GM10847 (cell line): ENCODE measurements around the gene PDE4B.

ENCODE experiments used
- POLR2A ChIP-seq: IDR thresholded peaks from 2 replicates; pipeline ENCODE4 v1.6.1; 2011; ENCODE audit not compliant: insufficient read length; ENCODE audit errors: extremely low read depth

Gene PDE4B

DNA sequence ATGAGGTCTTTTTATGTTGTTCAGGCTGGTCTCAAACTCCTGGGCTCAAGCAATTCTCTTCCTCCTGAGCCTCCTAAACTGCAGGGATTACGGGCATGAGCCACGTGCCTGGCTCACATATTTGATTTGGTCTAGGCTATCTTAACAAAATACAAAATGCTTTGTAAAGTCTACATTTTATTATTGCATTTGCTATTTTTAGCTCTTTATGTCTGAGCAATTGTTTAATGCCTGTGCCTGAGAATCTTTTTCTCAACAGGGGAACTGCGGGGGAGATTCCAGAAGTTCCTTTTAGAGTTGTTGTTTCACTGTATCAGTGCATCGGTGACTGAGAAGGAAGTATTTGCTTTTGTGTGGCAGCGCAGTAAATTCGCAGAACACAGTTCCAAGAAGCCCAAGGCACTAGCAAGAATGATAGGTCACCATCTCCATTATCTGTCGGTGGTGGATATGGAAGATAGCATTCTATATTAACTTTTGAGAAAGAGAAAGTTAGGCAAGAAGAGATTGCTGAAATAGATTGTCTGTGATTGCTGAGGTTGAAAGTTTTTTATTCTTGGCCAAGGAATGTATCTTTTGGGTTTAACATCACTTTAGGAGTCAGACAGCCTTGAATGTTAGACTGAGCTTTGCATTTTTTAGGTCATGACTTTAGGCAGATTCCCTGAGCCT is 167.3 kb downstream of the PDE4B start:
- no peak for TF ChIP-seq POLR2A

DNA sequence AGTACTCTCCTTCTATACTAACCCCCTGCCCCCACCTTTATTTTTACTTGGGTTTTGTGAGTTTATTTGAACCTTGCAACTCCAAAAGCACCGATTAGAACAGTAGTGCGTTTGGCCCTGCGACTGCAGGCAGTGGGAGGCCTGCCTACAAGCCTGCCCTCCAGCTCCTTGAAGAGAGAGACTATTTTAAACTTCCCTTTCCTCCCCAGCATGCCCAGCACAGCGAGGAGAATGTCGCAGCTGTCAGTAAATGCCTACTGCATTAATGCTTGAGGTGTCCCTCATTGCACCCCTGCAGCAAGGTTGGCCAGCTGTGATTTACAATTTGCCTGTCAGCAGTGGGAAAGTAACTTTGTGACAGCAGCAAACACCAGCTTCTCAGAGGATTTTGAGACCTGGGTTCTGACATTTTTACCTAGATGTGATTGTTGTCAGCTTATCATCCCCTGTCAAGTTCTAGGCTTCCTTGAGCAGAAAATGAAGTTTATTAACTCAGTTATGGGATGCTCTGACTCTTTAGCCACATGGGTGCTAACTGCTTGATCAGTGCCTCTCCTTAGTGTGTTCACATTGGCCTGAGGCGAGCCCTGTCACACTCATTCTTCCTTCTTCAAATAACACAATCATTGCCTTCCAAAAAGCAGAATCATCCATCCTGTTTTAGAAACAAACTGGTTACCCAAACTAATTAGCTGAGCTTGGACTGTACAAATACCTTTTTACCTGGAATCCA is 170.6 kb downstream of the PDE4B start:
- no peak for TF ChIP-seq POLR2A

DNA sequence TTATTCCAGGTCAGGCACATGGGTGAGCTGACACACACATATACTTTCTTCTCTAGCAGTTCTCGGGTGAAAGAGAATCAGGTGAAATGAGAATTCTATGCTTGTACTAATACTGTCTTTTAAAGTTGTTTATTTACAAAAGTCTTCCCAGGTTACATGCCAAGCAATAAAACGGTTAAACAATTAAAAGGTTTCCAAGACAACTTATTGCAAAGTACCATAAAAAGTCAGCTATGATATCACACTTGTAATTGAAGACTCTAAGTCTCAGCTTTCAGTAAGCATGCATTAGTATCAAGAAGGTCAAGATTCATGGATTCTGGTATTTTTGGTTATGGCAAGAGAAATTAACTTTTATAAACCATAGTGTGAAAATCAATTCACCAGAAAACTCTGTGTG is 171.4 kb downstream of the PDE4B start:
- TF ChIP-seq POLR2A = no peak

DNA sequence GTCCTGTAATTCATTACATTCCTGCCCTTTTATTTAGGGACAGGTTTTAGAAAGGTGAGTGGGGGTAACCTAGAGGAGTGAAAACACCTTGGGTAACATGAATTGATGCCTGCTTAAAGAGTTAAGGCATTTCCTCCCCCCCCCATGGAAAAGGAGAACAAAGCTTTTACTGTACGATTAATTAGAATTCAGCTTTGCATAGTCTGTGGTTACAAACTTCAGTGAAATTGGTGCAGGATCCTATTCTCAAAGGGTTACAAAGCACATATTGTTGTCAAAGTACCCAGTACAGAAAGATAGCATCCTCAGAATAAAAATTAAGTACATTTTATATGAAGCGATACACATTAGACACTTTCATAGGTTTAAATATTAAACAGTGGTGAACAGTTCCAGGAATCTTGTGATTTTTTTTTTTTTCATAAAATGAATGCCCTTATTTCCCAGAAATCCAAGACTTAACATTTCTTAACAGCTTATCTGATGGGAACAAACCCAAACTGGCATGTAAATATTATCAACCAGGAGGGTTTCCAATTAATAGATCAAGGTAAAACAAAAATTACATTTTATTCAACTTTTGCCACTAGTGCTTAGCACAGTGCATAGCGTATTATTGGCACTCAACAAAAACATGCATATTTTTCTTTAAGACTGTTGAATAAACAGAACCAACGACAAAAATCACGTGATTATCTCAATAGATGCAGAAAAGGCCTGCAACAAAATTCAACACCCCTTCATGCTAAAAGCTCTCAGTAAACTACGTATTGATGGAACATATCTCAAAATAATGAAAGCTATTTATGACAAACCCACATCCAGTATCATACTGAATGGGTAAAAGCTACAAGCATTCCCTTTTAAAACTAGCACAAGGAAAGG is 172.7 kb downstream of the PDE4B start:
- no peak for TF ChIP-seq POLR2A

DNA sequence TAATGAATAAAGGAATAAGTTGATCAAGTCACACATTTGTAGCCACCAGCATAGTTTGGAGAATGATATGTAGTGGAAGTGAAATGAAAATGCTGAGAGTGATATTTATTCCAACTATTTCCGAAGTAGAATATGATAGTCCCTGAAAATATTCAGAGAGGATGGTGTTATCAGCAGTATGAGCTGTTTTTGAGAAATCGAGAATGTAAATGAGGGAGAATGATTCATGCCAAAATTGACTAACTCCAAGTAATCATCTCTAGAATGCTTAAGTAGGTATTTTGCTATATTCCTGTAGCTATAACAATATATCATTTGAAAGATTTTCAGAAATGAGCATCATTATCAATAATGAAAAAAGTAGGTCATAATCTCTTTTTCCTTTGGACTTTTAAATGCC is 178.9 kb downstream of the PDE4B start:
- no peak for TF ChIP-seq POLR2A

DNA sequence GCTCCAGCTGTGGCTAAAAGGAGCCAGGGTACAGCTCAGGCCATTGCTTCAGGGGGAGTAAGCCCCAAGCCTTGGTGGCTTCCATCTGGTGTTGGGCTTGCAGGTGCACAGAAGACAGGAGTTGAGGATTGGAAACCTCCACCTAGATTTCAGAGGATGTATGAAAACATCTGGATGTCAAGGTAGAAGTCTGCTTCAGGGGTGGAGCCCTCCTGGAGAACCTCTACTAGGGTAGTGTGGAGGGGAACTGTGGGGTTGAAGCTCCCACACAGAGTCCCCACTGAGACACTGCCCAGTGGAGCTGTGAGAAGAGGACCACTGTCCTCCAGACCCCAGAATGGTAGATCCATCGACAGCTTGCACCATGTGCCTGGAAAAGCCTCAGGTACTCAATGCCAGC is 183.0 kb downstream of the PDE4B start:
- no peak for TF ChIP-seq POLR2A

DNA sequence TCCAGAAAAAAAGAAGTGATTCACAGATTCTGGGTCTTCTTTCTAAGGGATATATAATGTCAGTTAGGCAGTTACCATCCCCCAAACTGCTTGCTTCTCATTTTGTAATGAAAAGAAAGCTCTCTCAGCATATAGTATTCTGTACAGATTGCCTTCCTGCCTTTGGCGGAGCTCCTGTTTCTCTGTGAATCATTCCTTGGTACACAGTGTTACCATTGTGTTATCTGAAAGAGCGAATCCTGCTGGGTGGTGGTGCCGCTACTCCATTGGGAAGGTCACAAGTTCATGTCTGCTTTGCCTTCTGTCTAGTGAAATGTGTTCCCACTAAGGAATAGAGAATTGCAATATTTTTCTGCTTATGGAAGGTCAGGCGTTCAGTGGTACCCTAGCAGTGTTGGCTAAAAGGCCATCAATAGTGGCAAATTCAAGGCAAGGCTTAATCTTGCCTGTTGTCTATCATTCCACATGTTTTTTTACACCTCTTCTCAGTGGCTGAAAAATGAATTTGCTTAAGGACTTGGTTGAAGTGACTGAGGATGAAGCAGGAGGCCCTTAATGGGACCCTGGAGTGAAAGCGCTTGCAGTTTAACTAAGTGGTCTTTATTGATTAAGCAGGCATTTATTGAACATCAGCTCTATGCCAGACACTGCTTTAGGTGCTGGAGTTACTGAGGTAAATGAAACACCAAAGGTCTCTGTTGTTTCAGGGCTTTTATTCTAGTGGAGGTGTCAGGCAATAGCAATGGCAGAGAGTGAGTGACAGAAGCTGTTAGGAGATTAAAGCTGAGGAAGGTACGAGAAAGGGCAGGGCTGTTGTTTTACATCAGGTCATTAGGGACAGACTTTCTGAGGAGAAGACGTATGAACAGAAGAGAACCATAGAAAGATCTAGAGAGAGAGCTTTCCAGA is 186.7 kb downstream of the PDE4B start:
- TF ChIP-seq POLR2A = no peak

DNA sequence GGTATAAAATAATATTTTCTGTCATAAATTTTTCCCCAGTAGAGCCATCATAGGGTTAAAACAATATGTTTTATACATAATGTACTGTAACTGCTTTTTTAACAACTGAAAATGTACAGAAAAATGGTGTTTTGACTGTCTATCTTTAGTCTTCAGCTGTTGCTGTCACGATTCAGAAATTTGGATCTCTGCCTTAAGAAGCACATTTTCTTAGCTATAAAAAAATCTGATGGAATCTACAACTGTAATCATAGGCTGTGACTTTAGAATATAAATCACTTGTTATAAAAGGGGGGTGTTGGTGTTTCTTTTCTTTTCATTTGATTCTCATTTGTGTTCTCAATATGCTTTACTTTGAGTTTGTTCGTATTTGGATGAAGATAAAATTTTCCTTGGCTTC is 187.5 kb downstream of the PDE4B start:
- no peak for TF ChIP-seq POLR2A

DNA sequence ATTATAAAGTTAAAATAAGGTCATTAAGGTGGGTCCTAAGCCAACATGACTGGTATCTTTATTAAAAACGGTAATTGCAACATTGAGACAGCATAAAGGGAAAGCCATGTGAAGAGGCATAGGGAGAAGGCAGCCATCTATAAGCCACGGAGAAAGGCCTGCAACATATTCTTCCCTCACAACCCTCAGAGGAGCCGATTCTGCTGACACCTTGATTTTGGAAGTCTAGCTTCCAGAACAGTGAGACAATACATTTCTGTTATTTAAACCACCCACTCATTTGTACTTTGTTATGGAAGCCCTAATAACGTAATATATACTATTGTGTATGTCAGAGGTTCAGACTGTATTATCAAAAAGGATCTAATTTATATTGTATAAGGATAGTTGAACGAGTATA is 190.8 kb downstream of the PDE4B start:
- no peak for TF ChIP-seq POLR2A

DNA sequence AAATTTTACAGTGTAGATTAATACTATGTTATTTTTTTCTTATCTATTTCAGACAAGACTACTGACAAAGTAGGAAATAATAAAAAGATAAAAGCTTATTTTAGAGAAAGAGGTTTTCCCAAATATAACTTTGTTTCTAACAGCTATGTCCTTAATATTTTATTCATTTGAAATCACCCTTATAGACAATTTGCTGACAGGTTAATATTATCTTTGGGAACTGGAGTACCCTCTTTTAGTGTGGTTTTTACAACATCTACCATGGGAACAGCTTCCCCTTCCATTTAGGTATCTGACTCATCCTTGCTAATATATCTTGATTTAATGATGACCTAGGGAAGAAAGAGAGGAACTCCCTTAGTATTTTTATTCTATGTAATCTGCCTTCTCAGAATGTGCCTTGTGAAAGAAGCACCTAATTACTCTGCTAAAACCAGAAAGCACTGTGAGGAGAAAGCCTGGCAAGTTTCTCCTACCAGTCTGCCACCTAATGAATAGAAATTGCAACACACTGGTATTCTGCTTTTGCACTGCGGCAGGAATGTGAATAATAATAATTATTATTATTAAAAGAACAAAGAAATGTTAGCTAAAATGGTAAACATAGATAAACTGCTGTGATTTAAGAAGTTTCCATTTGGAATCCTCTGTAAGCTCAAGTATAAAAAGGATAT is 192.8 kb downstream of the PDE4B start:
- TF ChIP-seq POLR2A = no peak

DNA sequence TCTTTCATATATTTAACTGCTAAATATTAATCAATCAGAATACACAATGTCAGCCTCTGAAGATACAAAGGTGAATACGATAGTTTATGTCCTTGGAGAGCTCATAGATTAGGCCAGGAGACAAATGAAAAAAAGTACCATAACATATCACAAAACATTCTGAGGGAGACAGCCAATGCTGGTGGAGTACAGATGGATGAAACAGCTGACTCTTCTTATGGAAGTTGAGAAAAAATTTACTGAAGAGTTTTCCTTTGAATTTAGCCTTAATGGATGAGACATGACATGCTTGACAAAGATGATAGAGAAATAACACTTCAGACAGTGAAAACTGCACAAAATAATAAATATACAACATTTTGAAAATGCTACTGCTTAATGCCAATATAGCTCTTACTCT is 193.5 kb downstream of the PDE4B start:
- no peak for TF ChIP-seq POLR2A

DNA sequence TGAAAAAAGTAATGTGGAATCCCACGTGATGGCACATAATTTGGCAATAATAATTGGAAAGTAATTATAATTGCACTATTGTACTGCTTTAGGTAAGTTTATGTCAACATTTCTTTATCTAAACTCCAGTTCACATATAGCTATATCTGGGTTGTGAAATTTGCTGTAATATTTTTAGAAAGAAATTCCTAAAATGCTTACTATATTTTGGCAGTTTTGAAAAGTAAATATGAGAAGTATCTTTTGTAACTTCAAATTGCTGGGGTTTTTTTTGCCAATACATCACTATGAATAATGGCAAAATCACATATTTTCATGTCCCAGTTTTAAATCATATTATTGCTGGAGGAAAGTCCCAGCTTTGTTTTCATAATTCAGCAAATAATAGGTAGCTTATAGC is 197.5 kb downstream of the PDE4B start:
- TF ChIP-seq POLR2A = no peak

DNA sequence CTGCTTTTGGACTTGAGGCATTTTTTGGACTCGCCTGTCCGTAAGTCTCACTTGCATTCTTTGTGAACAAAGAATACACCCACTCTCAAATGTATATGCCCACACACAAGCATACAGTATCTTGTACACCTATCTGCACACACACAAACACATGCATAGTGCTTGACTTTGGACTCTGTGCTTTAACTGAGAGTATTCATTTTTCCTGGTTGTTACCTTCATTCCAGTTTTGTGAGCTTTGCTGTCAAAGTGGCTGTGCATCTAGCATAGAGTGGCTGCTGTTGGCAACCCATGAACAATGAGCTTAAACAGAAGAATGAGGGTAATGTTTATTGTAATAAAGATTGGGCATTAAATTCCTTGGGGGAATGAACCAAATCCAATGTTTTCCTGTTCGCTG is 199.0 kb downstream of the PDE4B start:
- TF ChIP-seq POLR2A = no peak

DNA sequence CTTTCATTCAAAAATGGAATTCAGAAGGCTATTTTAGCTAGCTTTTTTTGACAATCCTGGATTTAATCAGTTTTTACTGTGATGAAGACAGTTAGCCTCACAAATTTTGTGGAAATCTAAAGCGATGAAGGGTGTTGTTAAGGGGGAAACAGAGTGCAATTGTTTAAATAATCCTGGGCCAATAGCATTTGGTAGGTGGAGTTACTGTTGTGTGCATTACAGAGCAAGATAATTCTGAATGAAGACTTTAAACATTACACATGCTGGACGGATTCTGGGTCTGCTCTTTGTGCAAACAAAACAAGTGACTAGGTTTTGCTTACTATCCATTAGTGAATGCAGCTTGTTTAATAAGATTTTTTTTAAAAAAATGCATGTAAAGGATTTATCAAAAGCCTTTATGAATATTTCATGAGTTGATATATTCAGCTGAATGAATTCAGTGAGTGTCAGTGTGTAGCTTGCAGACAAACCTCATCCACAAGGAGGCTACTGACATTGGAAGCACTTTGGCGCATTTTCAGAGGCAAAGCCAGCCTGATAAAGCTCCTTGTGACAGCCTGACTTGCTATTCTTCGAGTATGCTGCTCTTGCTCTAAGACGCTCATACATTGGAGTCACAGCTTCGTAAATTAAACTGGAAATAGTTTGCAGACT is 199.6 kb downstream of the PDE4B start:
- TF ChIP-seq POLR2A = no peak
